NCI-H2081 (cell line): ENCODE measurements around the gene NADK2.
"Not testable (repeated sequence)": the region's sequence is repeated elsewhere in the genome, so short reads cannot be mapped to it uniquely, and the experiment has no call there.

ENCODE experiments used
- DNase-seq, 2 experiments: peaks; one replicate each; lab custom pipeline; 2025; lab: John Stamatoyannopoulos, UW

NADK2 gene, protein sequence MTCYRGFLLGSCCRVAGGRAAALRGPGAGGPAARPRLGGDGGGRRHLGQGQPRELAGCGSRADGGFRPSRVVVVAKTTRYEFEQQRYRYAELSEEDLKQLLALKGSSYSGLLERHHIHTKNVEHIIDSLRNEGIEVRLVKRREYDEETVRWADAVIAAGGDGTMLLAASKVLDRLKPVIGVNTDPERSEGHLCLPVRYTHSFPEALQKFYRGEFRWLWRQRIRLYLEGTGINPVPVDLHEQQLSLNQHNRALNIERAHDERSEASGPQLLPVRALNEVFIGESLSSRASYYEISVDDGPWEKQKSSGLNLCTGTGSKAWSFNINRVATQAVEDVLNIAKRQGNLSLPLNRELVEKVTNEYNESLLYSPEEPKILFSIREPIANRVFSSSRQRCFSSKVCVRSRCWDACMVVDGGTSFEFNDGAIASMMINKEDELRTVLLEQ

DNA sequence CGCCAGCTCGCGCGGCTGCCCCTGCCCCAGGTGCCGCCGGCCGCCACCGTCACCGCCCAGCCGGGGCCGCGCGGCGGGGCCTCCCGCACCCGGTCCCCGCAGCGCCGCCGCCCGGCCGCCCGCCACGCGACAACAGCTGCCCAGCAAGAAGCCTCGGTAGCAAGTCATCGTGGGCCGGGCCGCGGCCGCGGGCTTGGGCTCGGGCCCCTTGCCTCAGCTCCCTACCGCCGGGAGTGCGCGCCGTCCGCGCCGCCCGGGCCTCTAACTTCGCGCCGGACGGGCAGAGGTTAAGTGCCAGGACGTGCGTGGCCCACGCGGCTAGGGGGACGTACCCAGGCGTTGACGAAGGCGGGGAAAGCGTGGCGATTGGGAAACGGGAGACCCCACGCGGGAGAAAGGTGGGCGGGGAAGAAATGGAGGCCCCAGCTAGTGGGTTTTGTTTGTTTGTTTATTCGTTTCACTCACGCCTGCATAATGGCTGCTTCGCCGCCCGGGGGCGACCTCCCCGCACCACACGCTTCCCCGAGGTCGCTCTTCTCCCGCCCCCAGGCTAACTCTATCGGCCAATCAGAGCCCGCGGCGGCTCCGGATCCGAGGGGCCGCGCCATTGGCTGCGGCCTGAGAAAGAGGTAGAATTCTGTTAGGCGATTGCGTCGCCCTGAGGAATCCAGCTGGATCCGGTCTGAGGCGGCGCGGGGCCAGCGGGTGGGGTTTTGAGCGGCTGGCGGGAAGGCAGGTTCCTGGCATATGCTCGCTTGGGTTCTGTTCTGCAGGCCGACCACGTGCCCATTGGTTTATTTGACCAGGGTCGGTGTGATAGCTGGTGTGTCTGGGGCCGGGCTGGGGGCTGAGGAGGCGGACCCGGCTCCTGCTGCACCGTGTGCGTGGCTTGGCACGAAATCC is at the start of gene NADK2:
Gene NADK2 (minus strand): TSS at position 295 of the 903 bp plus-strand sequence. CDS start 127 bp downstream, at position 168.
- DNase-seq = peak; percentile 99

DNA sequence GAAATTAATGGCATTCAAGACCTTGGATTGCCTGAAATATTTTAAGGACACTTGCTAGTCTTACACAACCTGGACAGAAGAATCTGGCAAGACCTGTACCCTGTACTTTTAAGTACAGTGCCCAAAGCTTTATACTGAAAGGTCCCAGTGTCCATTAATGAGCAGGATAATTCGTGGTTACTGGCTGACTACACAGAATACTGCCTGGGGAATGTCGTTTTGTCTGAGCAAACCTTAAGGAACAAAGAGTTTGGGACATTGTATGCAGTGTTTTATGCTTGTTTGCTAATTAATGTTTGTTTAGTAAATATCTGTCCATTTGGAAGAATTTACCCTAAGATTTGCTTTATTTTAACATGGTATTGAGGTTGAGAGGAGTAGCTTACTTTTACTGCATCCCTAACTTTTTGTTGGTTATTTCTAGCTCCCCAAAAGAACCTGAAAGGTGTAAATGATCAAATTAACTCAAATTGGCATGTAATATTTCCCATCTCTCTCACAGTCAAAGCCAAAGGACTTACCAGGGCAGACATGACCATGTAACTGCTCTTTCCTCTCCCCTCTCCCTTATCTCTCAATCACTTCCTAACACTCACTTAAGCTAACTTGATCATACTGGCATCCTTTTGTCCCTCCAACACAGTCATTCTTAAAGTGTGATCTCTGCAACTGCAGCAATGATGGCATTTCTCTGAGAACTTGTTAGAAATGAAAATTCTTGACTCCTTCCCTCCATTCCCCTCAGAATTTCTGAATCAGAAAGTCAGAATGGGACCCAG is 44.3 kb upstream of the NADK2 start:
- no peak for DNase-seq

DNA sequence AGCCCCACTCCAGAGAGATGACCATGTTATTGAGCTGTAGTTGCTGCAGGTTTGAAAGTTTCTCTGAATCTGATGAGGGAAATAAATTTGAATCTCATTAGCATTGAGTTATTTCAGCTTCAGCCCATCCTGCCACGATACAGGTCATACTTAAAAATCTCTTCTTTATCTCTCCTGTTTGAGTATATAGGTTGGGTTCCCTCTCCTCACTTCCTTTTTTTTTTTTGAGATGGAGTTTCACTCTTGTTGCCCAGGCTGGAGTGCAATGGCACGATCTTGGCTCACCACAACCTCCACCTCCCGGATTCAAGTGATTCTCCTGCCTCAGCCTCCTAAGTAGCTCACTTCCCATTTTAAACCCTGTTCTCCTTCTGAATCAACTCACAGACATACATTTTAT is 42.0 kb upstream of the NADK2 start:
- DNase-seq = not testable (repeated sequence)

DNA sequence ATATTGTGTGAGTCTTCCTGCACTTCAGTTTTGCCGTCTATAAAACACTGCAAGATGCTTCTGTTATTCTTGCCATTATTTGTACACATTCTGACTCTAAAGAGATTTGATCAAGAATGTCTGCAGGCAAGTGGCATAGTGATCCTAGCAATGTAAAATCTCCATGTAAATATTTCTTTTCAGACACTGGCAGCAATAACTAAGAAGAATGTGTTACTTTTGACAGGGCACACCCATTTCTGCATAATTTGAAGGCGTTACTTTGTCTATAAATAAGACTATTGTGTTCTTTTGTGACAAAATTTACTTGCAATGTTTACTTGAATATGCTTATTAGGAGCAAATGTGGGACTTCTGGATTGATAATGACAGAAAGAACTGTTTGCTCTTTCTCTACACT is 39.9 kb upstream of the NADK2 start:
- no peak for DNase-seq

DNA sequence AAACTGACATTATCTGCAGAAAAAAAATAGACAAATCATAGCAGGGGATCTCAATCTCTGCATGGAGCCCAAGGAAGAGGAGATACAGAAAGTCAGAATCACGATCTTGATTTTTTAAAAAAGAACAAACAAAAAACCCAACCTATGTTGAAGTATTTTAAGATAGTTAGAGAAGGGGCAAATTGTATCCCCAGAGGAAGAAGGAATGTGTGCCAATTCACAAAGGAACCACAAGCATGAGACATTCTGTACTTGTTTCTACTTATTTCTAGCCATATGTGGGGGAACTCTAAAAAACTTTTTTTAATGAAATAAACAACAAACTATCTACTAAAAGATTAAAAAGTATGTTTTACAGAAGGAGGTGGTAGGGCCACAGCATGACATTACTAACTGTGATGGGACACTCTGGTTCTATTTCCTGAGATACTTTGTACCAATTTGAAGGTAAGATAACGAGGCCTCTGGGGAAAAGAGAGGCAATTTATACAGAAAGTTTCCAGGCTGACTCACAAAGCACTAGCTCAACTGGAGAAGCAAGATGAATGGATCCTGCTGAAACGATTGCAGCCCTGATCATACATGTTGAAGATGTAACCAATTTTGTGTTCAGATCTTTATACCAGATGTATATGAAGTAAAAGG is 37.5 kb upstream of the NADK2 start:
- no peak for DNase-seq

DNA sequence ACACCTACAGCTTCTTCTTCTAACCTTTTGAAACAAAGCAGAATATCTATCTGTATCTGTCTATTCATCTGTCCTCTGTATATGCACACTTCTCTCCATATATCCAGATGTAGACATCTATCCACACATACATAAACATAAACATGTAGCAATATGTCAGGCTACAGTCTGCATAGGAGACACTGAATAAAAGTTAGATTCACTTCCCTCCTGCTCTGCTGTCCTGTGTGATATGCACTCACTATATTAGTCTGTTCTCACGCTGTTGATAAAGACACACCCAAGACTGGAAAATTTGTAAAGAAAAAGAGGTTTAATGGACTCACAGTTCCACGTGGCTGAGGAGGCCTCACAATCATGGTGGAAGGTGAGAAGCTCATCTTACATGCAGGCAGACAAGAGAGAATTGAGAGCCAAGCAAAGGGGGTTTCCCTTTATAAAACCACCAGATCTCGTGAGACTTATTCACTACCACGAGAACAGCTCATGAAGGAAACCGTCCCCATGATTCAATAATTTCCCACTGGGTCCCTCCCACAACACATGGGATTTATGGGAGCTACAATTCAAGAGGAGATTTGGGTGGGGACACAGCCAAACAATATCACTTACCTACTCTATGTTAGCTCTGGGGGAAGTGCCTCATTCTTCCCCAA is 35.9 kb upstream of the NADK2 start:
- DNase-seq = no peak

DNA sequence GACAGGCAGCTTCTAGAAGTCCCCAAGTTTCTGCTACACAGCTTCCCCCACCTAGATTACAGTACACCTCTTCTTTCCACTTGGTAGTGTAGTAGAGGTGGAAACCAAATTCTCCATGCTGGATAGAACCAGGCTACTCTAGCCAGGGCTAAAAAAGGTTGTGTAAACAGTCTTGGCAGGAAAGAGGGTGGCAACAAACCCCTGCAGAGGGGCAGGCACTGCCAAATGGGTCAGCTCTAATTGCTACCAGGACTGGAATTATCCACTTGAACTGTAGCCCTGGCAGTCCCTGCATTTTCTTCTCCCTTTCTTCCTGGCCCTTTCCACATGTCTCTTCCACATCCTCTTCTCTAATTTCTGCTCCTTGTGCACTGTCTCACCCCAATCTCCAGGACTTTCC is 35.1 kb upstream of the NADK2 start:
- DNase-seq = no peak

DNA sequence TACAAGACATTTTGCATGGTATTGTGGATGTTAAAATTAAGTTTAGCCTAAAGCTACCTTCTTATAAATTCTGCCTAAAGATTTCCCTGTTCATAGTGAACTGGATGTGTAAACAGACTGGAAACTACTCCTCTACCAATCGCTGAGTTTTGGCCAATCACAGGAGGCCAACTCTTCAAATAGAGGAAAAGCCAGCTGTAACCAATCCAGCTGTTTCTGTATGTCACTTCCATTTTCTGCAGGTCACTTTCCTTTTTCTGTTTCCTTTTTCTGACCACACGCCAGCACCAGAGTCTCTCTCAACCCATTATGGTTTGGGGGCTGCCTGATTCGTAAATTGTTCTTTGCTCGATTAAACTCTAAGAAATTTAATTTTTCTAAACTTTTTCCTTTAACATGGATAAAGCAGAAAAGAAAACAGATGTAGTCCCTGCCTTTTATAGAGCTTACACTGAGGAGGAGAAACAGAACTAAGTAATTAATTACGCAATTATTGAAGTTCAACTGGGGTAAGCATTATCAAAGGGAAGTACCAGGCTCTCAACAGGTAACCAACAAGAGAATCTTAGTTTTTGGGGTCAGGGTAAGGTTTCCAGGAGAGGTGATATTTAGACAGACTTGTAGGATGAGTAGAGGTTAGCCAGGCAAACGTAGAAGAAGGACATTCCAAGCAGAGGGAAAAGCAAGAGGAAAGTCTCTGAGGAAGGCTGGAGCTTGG is 32.2 kb upstream of the NADK2 start:
- no peak for DNase-seq

DNA sequence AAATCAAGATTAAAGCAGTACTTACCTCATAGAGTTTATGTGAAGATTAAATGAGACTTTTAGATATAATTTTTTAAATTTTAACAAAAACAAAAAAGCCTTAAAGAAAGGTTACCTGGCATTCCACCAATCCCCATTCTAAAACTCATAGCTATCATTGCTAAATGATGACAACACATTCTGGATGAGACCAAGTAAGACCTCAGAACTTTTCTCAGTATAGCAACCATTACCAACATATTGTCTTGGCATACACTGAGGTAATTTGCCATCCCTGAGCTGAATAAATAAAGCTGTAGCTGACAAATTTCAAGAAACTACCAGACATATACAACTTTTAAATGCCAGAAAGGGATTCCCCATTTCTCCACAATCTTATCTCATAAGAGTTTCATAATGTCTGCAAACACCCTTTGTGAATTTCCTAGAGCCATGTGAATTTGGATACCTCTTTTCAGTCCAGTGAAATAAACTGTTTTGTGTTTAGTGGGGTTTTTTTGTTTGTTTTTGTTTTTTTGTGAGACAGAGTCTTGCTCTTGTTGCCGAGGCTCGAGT is 30.5 kb upstream of the NADK2 start:
- DNase-seq = no peak

DNA sequence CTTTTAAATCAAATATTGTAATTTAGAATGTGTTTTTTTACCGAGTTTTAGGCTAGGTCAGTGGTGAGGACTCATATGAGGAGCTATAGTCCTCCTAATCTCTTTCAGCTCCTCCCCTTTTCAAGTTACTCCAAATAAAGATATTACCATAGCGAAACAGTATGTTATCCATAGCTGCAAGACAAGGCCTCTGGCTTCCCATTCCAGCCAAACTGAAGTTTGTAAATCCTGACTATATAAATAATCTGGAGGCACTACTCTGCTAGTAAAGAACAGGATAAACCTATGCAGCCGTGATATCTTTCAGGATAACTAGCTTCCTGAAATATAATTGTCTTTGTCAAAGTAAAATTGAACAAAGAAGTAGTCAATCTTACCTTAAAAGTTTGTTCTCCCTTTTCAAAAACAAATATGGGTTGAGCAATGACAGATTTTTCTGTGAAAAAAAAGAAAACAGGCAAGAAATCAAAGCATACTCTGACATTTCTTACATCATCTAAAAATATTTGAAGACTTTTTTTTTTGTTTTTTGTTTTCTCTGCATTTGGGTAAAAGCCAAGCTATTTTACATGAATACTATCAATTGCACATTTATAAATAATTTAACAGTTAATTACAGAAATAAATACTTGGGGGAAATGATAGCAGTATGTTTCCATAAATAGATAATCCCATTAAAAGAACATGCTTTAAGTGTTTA is 29.3 kb upstream of the NADK2 start:
- no peak for DNase-seq

DNA sequence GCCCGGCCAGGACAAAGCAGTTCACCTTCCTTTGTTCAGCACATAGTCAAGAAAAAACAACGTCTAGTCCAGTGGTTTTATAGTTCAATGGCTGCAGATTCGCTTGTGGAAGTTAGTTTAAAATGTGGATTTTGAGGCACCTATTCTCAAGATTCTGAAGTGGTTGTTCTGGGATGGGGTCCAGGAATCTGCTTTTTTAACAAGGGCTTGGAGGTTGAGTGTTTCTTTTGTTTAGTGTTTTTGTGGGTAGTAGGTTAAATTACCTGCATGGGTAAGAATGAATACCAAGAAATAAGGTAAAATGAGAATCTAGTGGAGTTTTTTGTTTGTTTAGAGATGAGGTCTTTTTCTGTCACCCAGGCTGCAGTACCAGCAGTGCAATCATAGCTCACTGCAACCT is 28.4 kb upstream of the NADK2 start:
- no peak for DNase-seq

DNA sequence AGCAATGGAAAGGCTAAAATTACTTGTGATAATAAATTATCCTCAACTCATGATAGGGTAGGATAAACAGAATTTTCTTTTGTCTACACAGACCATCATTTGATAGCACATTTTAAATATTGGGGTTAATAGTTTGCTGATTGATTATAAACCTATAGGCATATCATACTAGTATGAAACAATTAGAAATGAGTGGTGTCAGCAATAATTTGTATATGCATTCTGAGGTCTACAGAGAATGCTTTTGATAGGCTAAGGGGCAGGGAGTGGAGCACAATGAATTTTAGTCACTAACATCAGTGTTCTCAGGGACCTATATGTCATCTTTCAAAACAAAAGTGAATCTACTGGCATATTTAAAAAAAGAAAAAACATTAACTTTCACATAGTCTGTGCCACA is 27.8 kb upstream of the NADK2 start:
- no peak for DNase-seq

DNA sequence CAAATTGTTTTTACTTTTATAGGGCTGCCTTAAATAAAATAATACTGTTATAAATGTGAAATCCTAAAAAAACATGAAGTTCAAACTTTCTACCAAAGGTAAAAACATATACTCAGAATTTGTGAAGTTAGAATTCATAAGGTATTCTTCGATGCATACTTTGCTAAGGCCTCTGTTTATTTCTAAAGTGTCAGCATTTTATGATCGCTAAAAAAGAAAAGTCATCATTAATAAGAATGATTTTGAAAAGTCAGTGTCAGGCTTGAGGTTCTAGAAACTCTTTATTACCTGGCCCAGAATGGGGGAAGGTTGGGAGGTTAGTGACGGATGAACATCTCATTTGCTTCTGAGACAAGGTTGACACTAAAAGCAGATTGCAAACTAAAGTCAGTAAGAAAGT is 26.2 kb upstream of the NADK2 start:
- no peak for DNase-seq

DNA sequence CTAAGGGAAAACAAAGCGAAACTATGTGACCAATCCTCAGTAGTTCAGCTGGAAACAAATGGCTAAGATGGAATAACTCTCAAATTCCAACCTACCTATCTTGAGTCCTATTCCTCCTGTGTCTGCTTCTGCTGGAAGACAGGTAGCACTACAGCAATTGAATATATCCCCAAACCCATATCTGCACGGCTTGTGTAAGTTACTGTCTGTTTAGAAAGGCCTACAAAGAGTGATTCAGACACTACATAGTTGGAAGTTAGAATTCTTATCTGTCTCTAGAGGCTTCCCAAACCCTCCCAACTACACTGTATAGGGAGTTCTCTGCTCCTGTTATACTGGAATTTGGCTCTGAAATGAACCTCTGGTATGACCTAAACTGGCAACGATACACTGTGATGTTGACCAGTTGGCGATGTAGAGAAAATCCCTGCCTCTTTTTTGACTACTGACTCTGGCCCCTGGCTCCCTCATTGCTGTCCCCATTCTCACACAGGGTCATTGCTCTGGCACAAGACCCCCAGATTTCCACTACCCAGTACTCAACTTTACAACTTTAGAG is 22.6 kb upstream of the NADK2 start:
- DNase-seq = no peak

DNA sequence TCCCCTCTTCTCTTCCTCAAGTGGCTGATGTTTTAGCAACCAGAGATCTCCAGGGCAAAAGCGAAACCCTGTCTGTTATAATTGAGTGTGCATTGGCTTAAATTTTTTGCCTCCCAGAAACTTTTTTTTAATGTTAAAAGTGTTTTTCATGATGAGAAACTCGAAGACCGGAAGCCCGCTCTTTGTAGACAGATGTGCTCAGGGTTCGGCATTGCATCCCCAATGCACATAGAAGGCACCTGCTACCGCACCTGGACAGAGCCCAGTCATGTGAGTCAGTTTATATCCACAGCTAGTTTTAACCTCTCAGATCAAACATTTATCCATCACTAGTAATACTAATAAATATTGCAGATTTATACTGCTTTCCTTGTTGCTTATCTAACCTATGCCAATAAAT is 19.5 kb upstream of the NADK2 start:
- DNase-seq = no peak

DNA sequence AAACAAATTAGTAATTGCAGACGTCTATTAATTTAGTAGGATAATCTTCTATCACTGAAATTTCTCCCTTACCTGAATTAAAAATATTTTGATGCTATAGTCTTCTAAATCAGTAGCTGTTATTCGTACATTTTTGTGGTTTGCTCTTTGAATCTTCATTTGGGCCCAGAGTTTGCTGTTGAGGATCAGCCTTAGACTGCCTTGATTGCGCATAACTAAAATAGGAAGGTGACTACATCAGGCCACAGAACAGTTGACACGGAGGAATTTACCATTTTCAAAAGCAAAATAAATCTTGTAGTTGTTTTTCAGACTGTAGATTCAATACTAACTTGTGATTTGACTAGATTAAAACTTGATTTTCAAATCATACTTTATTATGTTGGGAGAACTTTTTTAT is 11.8 kb upstream of the NADK2 start:
- DNase-seq = no peak

DNA sequence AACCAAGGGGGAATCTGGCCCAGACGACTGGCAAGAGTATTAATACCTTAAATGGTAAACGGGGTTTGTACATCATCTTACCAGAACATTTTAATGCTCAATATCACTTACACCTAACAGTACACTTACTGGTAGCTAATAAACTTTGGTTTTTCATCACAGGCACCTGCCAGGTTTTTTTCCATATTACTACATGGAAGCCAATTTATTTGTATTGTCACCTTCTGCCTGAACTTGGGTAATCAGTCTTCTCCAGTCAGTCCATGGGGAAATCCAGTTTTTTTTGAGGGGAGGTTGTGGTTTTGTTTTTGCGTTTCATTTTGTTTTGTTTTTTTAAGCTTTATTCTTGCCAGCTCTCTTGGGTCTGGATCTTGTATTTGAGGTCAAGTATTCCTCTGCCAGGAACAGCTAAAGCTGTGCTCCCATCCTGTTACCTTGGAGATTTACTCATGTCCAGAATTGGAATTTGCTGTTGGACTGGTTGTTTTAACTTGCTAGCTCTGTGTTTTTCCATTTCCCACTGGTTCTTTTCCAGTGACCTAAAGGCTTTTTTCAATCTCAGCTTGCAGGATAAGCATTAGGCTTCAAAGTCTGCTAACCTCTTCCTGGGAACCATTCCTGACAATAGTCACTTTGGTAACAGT is 11.1 kb upstream of the NADK2 start:
- DNase-seq = no peak

DNA sequence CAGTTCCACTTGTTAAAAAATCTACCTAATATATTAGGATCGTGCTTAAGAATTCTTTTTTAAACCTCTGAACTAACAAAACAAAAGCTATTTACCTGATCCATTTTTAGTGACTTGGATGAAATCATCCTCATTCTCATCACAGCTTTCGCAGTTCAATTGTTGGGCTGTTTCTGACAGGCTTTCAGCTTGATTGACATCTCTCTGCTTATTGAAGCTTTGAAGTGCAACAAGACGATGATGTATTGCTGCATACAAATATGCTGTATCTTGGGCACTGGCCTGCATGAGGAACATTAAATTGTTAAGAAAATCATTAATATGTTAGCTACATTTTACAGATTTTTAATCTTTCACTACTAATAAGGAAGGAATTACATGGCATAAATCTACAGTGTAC is 9.5 kb upstream of the NADK2 start:
- no peak for DNase-seq

DNA sequence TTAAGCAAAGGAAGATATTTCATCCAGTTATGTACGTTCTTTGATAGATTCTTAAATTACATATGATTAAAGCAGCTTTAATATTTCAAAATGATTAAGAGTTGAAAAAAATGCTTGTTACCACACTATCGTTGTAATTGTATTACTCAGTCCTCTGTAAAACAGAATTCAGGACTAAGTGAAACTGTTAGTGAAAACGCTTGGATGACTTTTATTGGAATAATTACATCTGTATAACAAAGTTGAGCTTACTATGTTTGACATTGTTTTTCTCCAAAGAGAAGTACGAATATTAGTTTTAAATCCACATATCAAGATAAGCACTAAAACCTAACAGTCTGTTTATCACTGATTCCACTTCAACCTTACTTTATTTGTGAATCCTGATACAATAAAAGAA is 8.7 kb upstream of the NADK2 start:
- no peak for DNase-seq
